Ishikawa (cell line): Measurements from ENCODE around the gene OR6X1.

ENCODE experiments used
- CEBPB ChIP-seq: IDR thresholded peaks from 2 replicates; pipeline ENCODE4 v1.6.1; 2012
- CREB1 ChIP-seq: IDR thresholded peaks from 2 replicates; pipeline ENCODE4 v1.6.1; 2012; ENCODE audit warnings: low read depth
- EGR1 ChIP-seq: IDR thresholded peaks from 2 replicates; pipeline ENCODE4 v1.6.1; 2012
- EP300 ChIP-seq: IDR thresholded peaks from 2 replicates; pipeline ENCODE4 v1.6.1; 2012; ENCODE audit warnings: borderline replicate concordance
- FOXM1 ChIP-seq: IDR thresholded peaks from 2 replicates; pipeline ENCODE4 v1.6.1; 2012; ENCODE audit warnings: low read depth, borderline replicate concordance
- MAX ChIP-seq: IDR thresholded peaks from 2 replicates; pipeline ENCODE4 v1.6.1; 2012
- NFIC ChIP-seq: IDR thresholded peaks from 2 replicates; pipeline ENCODE4 v1.6.1; 2012
- RAD21 ChIP-seq: IDR thresholded peaks from 2 replicates; pipeline ENCODE4 v1.6.1; 2012; ENCODE audit warnings: low read depth
- REST ChIP-seq: IDR thresholded peaks from 2 replicates; pipeline ENCODE4 v1.6.1; 2012; ENCODE audit warnings: low read depth, mild to moderate bottlenecking
- TAF1 ChIP-seq: IDR thresholded peaks from 2 replicates; pipeline ENCODE4 v1.6.1; 2012; ENCODE audit warnings: low read depth, mild to moderate bottlenecking
- TCF12 ChIP-seq: IDR thresholded peaks from 2 replicates; pipeline ENCODE4 v1.6.1; 2012; ENCODE audit warnings: low read depth
- TEAD4 ChIP-seq: IDR thresholded peaks from 2 replicates; pipeline ENCODE4 v1.6.1; 2012
- USF1 ChIP-seq: IDR thresholded peaks from 2 replicates; pipeline ENCODE4 v1.6.1; 2012
- YY1 ChIP-seq: IDR thresholded peaks from 2 replicates; pipeline ENCODE4 v1.6.1; 2012; ENCODE audit warnings: low read depth
- ZBTB7A ChIP-seq: IDR thresholded peaks from 2 replicates; pipeline ENCODE4 v1.6.1; 2012; ENCODE audit warnings: low read depth

The OR6X1 gene

DNA sequence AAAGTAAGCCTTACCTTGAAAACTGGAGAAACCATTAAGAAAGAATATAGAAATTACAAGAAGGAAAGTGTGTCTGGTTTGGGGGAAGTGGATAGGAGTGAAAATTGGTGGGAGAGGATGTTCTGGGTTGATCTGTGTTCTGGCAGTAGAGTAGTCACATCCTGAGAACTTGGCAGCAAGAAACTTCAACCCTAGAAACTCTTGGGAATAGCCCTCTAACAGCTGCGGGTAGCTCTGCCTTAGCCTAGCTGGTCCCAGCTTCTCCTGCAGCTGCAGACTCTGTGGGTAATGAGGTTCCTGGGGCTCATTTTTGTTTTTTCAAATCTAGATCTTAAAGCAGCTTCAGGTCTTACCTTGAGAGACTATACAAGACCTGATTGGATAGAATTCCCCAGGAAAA is 24.2 kb upstream of the OR6X1 start:
- TF ChIP-seq RAD21 (no peak), FOXM1 (no peak), REST (no peak), YY1 (no peak), TCF12 (no peak), USF1 (no peak), MAX (no peak), ZBTB7A (no peak), CEBPB (no peak), EP300 (no peak), TEAD4 (no peak), NFIC (no peak), TAF1 (no peak)

DNA sequence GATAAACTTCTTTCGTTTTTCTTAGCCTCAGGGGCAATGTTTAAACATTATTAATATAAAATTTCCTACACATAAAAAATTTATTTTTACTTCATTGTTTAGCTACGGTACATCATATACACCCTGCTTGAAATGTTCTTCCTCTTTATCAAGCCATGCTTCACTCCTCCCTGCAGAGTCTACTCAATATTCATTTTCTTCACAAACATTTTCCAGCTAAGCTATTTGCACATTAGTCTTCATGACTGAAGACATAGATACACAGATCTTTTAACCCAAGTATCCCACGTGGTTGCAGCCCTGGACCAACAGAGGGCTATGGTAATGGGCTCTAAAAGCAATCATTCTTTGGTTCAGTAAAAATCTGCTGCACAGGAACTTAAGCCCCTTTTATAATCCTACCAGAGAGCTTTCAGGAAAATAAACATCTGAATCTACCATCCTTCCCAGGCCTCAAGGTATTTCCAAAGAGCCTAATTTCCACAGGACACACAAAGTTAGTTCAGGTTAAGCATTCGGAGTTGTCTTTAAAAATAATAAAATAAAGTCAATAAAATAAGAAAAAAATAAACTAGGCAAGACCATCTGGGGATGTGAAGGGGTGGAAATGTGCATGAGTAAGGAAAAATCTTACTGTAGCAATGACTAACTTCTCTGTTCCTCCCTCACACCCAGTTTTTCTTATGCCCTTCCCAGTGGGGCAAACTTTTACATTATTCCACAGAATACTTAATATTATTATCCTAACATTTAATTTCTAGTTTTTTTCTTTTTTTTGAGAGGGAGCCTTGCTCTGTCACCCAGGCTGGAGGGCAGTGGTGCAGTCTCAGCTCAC is 21.6 kb upstream of the OR6X1 start:
- TF ChIP-seq REST, result no peak

DNA sequence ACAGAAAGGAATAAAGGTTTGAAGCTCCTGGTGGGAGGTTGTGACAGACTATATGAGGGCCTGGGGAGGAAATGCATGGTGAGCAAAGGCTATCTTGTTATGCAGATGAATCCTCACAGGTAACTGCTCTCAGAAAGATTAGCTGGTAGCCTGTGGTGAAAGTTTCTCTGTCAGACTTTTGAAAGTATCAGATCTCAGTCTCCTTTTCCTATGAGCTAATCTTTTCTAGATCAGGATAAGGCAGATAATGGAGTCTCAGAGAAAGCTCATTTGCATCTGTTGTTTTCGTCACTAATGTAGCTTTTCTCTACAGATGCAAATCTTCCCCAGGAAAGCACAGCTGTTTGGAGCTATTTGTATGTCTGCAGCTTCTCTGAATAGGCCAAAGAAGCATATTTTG is 21.0 kb upstream of the OR6X1 start:
- TF ChIP-seq TEAD4 (no peak), CREB1 (no peak), CEBPB (no peak), FOXM1 (no peak), ZBTB7A (no peak), MAX (no peak), EGR1 (no peak), RAD21 (no peak), USF1 (no peak), REST (no peak), EP300 (no peak), TAF1 (no peak)

DNA sequence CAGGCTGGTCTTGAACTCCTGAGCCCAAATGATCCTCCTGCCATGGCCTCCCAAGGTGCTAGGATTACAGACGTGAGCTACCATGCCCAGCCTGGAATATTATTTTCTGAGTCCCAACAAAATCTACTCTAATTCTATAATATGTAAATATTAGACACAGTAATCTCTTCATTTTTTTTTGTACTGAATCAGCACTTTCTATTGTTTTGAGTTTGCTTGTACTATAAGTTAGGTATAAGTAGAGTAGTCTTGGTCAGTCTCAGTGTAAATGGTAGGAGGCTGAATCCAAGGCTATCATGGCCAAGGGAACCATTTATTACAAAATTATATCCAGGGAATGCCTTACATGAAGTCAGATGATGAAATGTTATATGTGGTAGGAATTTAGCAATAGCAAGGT is 19.6 kb upstream of the OR6X1 start:
- TF ChIP-seq YY1 (no peak), CEBPB (no peak), NFIC (no peak), FOXM1 (no peak), MAX (no peak), RAD21 (no peak), EGR1 (no peak), TEAD4 (no peak), ZBTB7A (no peak), TCF12 (no peak), EP300 (no peak), CREB1 (no peak), USF1 (no peak)
